ENCODE measurements around the gene MYO1H. TPM values are rescaled to one million over a fixed set of nuclear protein-coding genes. Genes with fewer than 3 reads are reported as not detected.
A peak's percentile ranks its signal among the peaks of the same experiment; 100 is the strongest.

The MYO1H gene
- total RNA-seq, 1 donor from 2014 or later, result not detected

GRCh38 chr12:109458771-109459208, 111.1 kb downstream of the MYO1H start:
- no peak for TF ChIP-seq CTCF (IDR thresholded peaks at IDR 0.05; ENCODE audit: insufficient read depth, low read length, poor library complexity, severe bottlenecking)
- no peaks in the 10 kb centered on the region for H3K27me3 ChIP-seq (ENCODE audit: control insufficient read depth, insufficient read depth, low read length)
- peaks cover 2% of the 10 kb centered on the region for H3K36me3 ChIP-seq (ENCODE audit: control insufficient read depth, insufficient read depth, low read length)
- no peak overlapping the region for H3K4me3 ChIP-seq (ENCODE audit: low read depth, low read length)
- no peak for DNase-seq (ENCODE audit: low read depth)

- DNase-seq (ENCODE audit: low read depth), result no peak
- H3K4me3 ChIP-seq (ENCODE audit: low read depth, low read length), result no peak overlapping the region
- H3K36me3 ChIP-seq (ENCODE audit: control insufficient read depth, insufficient read depth, low read length), result peaks cover 2% of the 10 kb centered on the region
- H3K27me3 ChIP-seq (ENCODE audit: control insufficient read depth, insufficient read depth, low read length), result no peaks in the 10 kb centered on the region
- no peak for TF ChIP-seq CTCF (IDR thresholded peaks at IDR 0.05; ENCODE audit: insufficient read depth, low read length, poor library complexity, severe bottlenecking)
Measured at GRCh38 chr12:109459247-109459646, 111.5 kb downstream of the MYO1H start.

GRCh38 chr12:109460538-109460937, 112.8 kb downstream of the MYO1H start:
- Histone ChIP-seq H3K36me3 (ENCODE audit: control insufficient read depth, insufficient read depth, low read length) (peaks cover 2% of the 10 kb centered on the region), H3K27me3 (ENCODE audit: control insufficient read depth, insufficient read depth, low read length) (no peaks in the 10 kb centered on the region), H3K4me3 (ENCODE audit: low read depth, low read length) (no peak overlapping the region)
- DNase-seq (ENCODE audit: low read depth), result no peak
- TF ChIP-seq CTCF (IDR thresholded peaks at IDR 0.05; ENCODE audit: insufficient read depth, low read length, poor library complexity, severe bottlenecking), result no peak

GRCh38 chr12:109461049-109461845, 113.5 kb downstream of the MYO1H start:
- DNase-seq (ENCODE audit: low read depth), result no peak
- Histone ChIP-seq H3K4me3 (ENCODE audit: low read depth, low read length) (no peak overlapping the region), H3K36me3 (ENCODE audit: control insufficient read depth, insufficient read depth, low read length) (no peaks in the 10 kb centered on the region), H3K27me3 (ENCODE audit: control insufficient read depth, insufficient read depth, low read length) (no peaks in the 10 kb centered on the region)
- no peak for TF ChIP-seq CTCF (IDR thresholded peaks at IDR 0.05; ENCODE audit: insufficient read depth, low read length, poor library complexity, severe bottlenecking)

GRCh38 chr12:109461846-109462756, 114.4 kb downstream of the MYO1H start:
- no peak overlapping the region for H3K4me3 ChIP-seq (ENCODE audit: low read depth, low read length)
- TF ChIP-seq CTCF (IDR thresholded peaks at IDR 0.05; ENCODE audit: insufficient read depth, low read length, poor library complexity, severe bottlenecking), result no peak
- no peaks in the 10 kb centered on the region for H3K36me3 ChIP-seq (ENCODE audit: control insufficient read depth, insufficient read depth, low read length)
- peak; percentile 44 for DNase-seq (ENCODE audit: low read depth)
- H3K27me3 ChIP-seq (ENCODE audit: control insufficient read depth, insufficient read depth, low read length), result no peaks in the 10 kb centered on the region
